Hematopoietic multipotent progenitor cell treated with erythropoietin and hydrocortisone succinate and interleukin-3 and kit ligand, for 15 days (in vitro differentiated cells): ENCODE measurements around the gene KHSRP.

Source experiments
- DNase-seq: peaks from one replicate; pipeline ENCODE4 v3.0.0-alpha.2; 2015; ENCODE audit warnings: low spot score

Gene KHSRP

GRCh38 chr19:6424195-6424938 is at the start of gene KHSRP:
KHSRP (minus strand) TSS chr19:6424811; CDS start chr19:6424701, 110 bp downstream.
- DNase-seq, result no peak

- no peak for DNase-seq
Measured at GRCh38 chr19:6473647-6474046, 49.0 kb upstream of the KHSRP start.

- DNase-seq, result no peak
Measured at GRCh38 chr19:6472713-6473112, 48.1 kb upstream of the KHSRP start.

GRCh38 chr19:6471076-6471475 is 46.5 kb upstream of the KHSRP start:
- no peak for DNase-seq

- DNase-seq, result no peak
Measured at GRCh38 chr19:6470173-6470572, 45.6 kb upstream of the KHSRP start.

- DNase-seq, result no peak
Measured at GRCh38 chr19:6467384-6467783, 42.8 kb upstream of the KHSRP start.

GRCh38 chr19:6466526-6467248 is 42.1 kb upstream of the KHSRP start:
- no peak for DNase-seq

GRCh38 chr19:6465663-6466062 is 41.1 kb upstream of the KHSRP start:
- DNase-seq, result no peak

GRCh38 chr19:6465006-6465405 is 40.4 kb upstream of the KHSRP start:
- no peak for DNase-seq

GRCh38 chr19:6464070-6464873 is 39.7 kb upstream of the KHSRP start, which contains the start of gene CRB3:
CRB3 (plus strand) TSS chr19:6464271; CDS start chr19:6464702, 431 bp downstream.
- DNase-seq, result no peak

- DNase-seq, result peak; percentile 40
Measured at GRCh38 chr19:6460099-6460884, 35.7 kb upstream of the KHSRP start.

- no peak for DNase-seq
Measured at GRCh38 chr19:6459262-6460098, 34.9 kb upstream of the KHSRP start, which contains the start of gene SLC25A23. SLC25A23 (minus strand) TSS chr19:6459792; CDS start chr19:6459628, 164 bp downstream.

GRCh38 chr19:6458695-6459261 is 34.2 kb upstream of the KHSRP start:
- DNase-seq, result no peak

GRCh38 chr19:6457958-6458694 is 33.5 kb upstream of the KHSRP start:
- DNase-seq, result no peak

GRCh38 chr19:6455924-6456323 is 31.3 kb upstream of the KHSRP start:
- DNase-seq, result no peak

- DNase-seq, result no peak
Measured at GRCh38 chr19:6453951-6454565, 29.4 kb upstream of the KHSRP start.

GRCh38 chr19:6452899-6453298 is 28.3 kb upstream of the KHSRP start:
- DNase-seq, result no peak

GRCh38 chr19:6452223-6452614 is 27.6 kb upstream of the KHSRP start:
- DNase-seq, result no peak

GRCh38 chr19:6451583-6452222 is 27.1 kb upstream of the KHSRP start:
- DNase-seq, result no peak
